Adrenal gland (tissue), 5 donors: ENCODE measurements around the gene RAPGEF4.

Source experiments
- CTCF ChIP-seq, 6 experiments: fragments of 450-650 bp in 4 of 6; fragments of 200-600 bp in 2 of 6; sonication (generic) in 1 of 6; IDR thresholded peaks; 1 replicate in 5 of 6; 2 replicates in 1 of 6; pipeline versions ENCODE4 v1.5.1 to v1.8.0; 2016 to 2021; ENCODE audit warnings: antibody characterized with exemption in 6 of 6, mild to moderate bottlenecking in 2 of 6, moderate library complexity in 1 of 6
- POLR2A ChIP-seq, 2 donors: fragments of 450-650 bp; IDR thresholded peaks; one replicate each; pipeline ENCODE4 v1.6.1; 2017; ENCODE audit warnings: antibody characterized with exemption in 2 of 2, mild to moderate bottlenecking in 2 of 2, moderate library complexity in 1 of 2
- donor health status: DM: no; HTN: no; CAD: no.

GRCh38 chr2:172976816-172977215, 241.2 kb downstream of the RAPGEF4 start:
- no peak for TF ChIP-seq CTCF (IDR thresholded peaks at IDR 0.05)
- TF ChIP-seq POLR2A (IDR thresholded peaks at IDR 0.05) = no peak
